GM12874 (cell line): Measurements from ENCODE around the gene GNA14.

ENCODE experiments used
- TF ChIP-seq, protein P1 (sequence below): IDR thresholded peaks from 2 replicates; pipeline ENCODE4 v1.5.1; 2011; ENCODE audit warnings: low read depth, mild to moderate bottlenecking, control low read depth, low read length, moderate library complexity; ENCODE audit not compliant: insufficient read depth

The GNA14 gene

DNA sequence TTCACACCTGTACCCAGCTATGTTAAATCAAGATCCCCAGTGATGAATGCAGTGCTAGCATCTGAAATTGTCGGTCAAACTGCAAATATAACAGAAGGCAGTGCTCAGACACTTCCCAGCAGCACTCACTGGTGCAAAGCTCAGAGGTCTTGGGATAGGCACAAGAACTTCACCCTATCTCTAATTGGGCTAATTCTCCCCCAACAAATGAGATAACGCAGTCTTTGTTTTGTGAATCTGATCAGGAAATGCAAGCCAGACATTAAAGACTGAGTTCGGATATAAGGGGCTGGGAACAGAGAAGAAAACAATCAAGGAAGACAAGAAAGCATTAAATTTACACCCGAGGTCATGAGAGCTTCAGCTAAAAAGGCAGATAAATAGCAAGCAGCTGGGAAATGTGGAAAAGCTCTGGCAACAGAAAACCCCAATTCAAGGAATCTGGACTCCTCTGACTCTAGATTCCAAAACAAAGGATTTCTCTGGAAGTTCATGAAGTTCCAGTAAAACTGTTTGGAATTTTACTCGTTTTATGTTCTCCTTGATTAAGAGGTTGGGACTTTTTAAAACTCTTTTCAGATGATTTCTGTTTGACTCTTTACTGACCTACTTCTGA, 65.1 kb downstream of the GNA14 start:
- TF ChIP-seq, protein P1, sequence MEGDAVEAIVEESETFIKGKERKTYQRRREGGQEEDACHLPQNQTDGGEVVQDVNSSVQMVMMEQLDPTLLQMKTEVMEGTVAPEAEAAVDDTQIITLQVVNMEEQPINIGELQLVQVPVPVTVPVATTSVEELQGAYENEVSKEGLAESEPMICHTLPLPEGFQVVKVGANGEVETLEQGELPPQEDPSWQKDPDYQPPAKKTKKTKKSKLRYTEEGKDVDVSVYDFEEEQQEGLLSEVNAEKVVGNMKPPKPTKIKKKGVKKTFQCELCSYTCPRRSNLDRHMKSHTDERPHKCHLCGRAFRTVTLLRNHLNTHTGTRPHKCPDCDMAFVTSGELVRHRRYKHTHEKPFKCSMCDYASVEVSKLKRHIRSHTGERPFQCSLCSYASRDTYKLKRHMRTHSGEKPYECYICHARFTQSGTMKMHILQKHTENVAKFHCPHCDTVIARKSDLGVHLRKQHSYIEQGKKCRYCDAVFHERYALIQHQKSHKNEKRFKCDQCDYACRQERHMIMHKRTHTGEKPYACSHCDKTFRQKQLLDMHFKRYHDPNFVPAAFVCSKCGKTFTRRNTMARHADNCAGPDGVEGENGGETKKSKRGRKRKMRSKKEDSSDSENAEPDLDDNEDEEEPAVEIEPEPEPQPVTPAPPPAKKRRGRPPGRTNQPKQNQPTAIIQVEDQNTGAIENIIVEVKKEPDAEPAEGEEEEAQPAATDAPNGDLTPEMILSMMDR: no peak

DNA sequence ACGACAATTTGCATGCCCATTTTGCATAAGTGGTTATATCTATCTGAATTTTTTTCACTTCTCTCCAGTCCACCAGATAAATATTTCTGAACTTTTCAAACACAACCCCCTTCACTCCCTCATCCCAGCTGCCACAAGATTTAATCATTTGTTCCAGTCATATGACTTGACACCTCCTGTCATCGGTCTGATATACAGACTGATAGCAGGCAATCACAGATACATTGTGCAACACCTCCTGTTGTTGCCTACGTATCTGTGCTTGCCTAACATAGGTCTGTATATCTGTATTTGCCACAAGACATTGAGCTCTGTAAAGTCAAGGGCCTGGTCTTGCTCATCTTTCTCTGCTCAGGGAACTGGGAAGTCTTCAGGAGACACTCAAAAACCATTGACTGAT, 65.6 kb downstream of the GNA14 start:
- TF ChIP-seq, protein P1: no peak

DNA sequence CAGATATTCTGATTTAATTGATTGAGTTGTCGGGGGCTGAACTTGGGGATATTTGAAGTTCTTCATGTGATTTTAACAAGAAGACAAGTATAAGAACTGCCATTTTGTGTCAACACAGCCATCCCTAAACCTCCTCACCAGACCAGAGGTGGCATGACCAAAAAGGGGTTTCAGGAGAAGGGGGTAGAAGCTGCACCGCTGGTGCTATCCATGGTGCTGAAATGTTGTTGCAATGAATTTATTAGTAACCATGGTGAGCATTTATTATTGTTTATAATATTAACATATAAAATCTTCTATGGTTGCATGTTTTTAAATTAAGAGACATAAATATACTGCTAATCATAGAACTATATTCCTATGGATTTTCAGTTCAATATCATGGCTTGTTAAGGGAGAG, 72.3 kb downstream of the GNA14 start:
- TF ChIP-seq, protein P1: no peak

GRCh38 chr9:77569335-77569734, 78.8 kb downstream of the GNA14 start:
- TF ChIP-seq, protein P1: no peak

DNA sequence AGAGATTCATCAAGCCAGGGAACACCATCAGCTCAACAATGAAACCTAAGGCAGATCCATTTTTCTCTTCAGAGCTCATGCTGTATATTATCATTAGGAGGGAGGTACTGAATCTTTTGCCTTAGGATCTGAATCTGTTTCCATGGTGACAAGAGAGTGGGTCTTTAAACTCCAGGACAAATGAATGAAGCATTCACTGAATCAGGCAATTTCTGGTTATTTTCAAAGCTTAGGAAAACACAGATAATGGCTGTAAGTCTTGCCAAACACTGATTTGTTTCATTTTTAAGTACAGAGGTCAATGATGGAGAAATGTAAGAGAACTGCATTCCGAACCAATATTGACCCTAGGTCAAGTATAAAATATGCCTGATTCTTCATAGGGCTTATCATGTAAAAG, 84.9 kb downstream of the GNA14 start:
- TF ChIP-seq, protein P1: no peak

DNA sequence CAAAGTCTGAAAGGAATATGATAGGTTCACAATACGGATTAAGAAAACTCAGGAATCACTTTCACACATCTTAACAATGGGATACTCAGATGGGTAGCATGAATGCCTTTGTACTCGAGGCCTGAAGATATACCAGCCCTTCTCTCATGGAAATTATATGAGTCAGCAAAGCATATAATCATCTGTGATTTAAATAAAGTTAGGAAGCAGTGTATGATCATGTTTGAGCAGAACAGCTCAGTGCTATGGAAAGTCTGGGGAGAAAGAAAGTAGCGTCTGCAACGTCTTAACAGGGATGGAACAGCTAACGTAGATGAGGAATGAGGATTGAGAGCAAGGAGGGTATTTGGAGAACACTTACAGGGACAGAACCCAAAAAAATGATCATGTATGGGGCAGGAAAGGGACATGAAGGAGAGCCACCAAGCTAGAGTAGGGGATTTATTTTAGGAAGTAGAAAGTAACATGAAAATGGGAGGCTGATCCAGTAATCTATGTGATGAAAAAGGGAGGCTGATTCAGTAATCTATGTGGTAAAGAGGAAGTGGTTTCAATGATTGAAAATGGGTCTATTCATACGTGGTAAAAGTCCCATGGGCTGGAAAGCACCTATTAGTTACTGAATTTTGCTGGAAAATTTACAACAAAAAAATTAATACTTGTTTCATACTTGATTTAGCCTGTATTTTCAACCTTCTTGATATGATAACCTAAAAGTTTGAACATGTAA, 85.9 kb downstream of the GNA14 start:
- TF ChIP-seq, protein P1: no peak

GRCh38 chr9:77561331-77562018, 86.6 kb downstream of the GNA14 start:
- TF ChIP-seq, protein P1: no peak
